Kidney capillary endothelial cell (primary cell): ENCODE data around the gene ZER1.
"Not testable (repeated sequence)": the region's sequence is repeated elsewhere in the genome, so short reads cannot be mapped to it uniquely, and the experiment has no call there.

Experiments
- DNase-seq: peaks from one replicate; pipeline ENCODE4 v3.0.0-alpha.2; 2018; ENCODE audit warnings: low spot score

The ZER1 gene

GRCh38 chr9:128787659-128788058 is 15.9 kb upstream of the ZER1 start:
- peak; percentile 16 for DNase-seq

GRCh38 chr9:128786681-128787601 is 15.2 kb upstream of the ZER1 start, which contains the start of gene TBC1D13:
TSS of gene TBC1D13 (plus strand) at chr9:128787253. CDS start at chr9:128787354, 101 bp downstream.
- DNase-seq: peak; percentile 68

- DNase-seq: no peak
These were observed 13.7 kb upstream of the ZER1 start for GRCh38 chr9:128785427-128785826.

- no peak for DNase-seq
These were observed 10.9 kb upstream of the ZER1 start for GRCh38 chr9:128782669-128783068.

GRCh38 chr9:128781187-128782070 is 9.7 kb upstream of the ZER1 start:
- DNase-seq: no peak

GRCh38 chr9:128780093-128780492 is 8.4 kb upstream of the ZER1 start:
- not testable (repeated sequence) for DNase-seq

GRCh38 chr9:128774804-128775203 is 3.1 kb upstream of the ZER1 start:
- DNase-seq: no peak

- DNase-seq: no peak
These were observed 1.3 kb upstream of the ZER1 start for GRCh38 chr9:128773049-128773448.

- peak; percentile 21 for DNase-seq
These were observed 519 bp downstream of the ZER1 start for GRCh38 chr9:128771094-128771721.

GRCh38 chr9:128770286-128771030 is 1.3 kb downstream of the ZER1 start:
- DNase-seq: no peak

GRCh38 chr9:128768606-128769005 is 3.1 kb downstream of the ZER1 start:
- DNase-seq: no peak

GRCh38 chr9:128765499-128765898 is 6.2 kb downstream of the ZER1 start:
- DNase-seq: no peak

- DNase-seq: no peak
These were observed 7.4 kb downstream of the ZER1 start for GRCh38 chr9:128764361-128764760.

GRCh38 chr9:128762671-128763449 is 8.9 kb downstream of the ZER1 start:
- no peak for DNase-seq

- no peak for DNase-seq
These were observed 14.1 kb downstream of the ZER1 start for GRCh38 chr9:128757602-128758001.

- DNase-seq: no peak
These were observed 18.1 kb downstream of the ZER1 start for GRCh38 chr9:128753627-128754026.

- no peak for DNase-seq
These were observed 20.7 kb downstream of the ZER1 start for GRCh38 chr9:128750926-128751595.

GRCh38 chr9:128747241-128747640 is 24.5 kb downstream of the ZER1 start:
- DNase-seq: no peak

GRCh38 chr9:128743421-128743820 is 28.3 kb downstream of the ZER1 start:
- DNase-seq: no peak

GRCh38 chr9:128742401-128742800 is 29.3 kb downstream of the ZER1 start:
- DNase-seq: no peak
